HL-60 (cell line): ENCODE measurements around the gene ISOC1.

Experiments used
- DNase-seq, 2 experiments: peaks; one replicate each; pipeline ENCODE4 v3.0.0-alpha.2; 2010 to 2020; ENCODE audit warnings: low read depth in 1 of 2, low spot score in 1 of 2
- H3K27ac ChIP-seq: fragments of 250-450 bp; sonication (Bioruptor Pico); replicated peaks from 2 replicates; pipeline ENCODE4 v1.5.1; 2020; ENCODE audit warnings: mild to moderate bottlenecking, moderate library complexity
- H3K27me3 ChIP-seq: fragments of 250-450 bp; sonication (Bioruptor Pico); 2 replicates; pipeline ENCODE4 v1.5.1; 2021; ENCODE audit warnings: mild to moderate bottlenecking, moderate library complexity; ENCODE audit not compliant: insufficient read depth, poor library complexity, severe bottlenecking
- H3K4me3 ChIP-seq: replicated peaks from 2 replicates; pipeline ENCODE4 v1.5.1; 2011; ENCODE audit warnings: mild to moderate bottlenecking, control low read depth, low read length; ENCODE audit not compliant: insufficient read depth
- CTCF ChIP-seq: IDR thresholded peaks from one replicate; pipeline ENCODE4 v1.5.1; 2011; ENCODE audit warnings: low read length, control low read depth, inconsistent platforms; ENCODE audit not compliant: insufficient read depth
- GABPA ChIP-seq: IDR thresholded peaks from 2 replicates; pipeline ENCODE4 v1.6.1; 2012; ENCODE audit warnings: low read depth
- POLR2AphosphoS5 ChIP-seq: IDR thresholded peaks from 2 replicates; pipeline ENCODE4 v1.6.1; 2012; ENCODE audit warnings: low read depth
- REST ChIP-seq: IDR thresholded peaks from 2 replicates; pipeline ENCODE4 v1.6.1; 2012; ENCODE audit warnings: low read depth; ENCODE audit not compliant: insufficient replicate concordance
- SPI1 ChIP-seq: IDR thresholded peaks from 2 replicates; pipeline ENCODE4 v1.6.1; 2012; ENCODE audit warnings: low read depth, mild to moderate bottlenecking, borderline replicate concordance

ISOC1 gene

DNA sequence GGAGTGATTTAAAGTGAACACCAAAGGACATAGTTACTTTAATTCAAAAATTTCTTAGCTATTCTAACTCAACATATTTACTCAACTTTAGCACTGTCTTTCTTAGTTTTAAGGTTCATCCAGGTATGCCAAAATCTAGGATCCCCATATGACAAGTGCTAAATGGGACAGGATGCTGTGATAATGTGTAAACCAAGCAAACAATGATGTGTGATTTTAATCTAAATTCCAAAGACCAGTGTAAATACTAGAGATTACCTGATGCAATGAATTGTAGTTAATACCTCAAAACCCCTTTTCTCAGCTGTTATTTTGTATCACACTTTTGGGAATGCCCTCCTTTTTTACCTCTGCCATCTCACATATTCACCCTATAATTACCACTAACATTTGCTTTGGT, 26.8 kb upstream of the ISOC1 start:
- H3K27ac ChIP-seq: no peak overlapping the region

DNA sequence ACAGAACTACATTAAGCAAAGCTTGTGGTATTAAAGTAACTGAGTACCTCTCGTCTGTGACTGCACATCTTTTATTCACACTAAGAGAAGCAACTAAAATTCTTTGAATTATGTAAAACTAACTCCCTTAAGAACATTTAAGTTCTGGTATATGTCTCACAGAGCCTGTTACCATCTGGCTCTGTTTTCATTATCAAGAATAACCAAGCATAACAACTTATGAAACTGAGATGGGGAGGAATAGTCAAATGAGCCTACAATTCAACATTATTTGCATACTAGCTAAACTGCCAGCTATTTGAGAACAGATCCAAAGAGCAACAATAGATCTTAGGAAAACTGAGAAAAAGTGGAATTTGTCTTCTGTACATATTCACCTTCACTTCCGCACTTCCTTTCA, 25.3 kb upstream of the ISOC1 start:
- DNase-seq: no peak
- no peaks in the 10 kb centered on the region for H3K27me3 ChIP-seq
- TF ChIP-seq GABPA: no peak
- no peak for TF ChIP-seq SPI1
- TF ChIP-seq CTCF: no peak
- no peak for TF ChIP-seq REST
- no peak for TF ChIP-seq POLR2AphosphoS5
- no peak overlapping the region for H3K4me3 ChIP-seq
- no peak overlapping the region for H3K27ac ChIP-seq

More for the DNA sequence above, 26.8 kb upstream of the ISOC1 start:
- TF ChIP-seq SPI1 (no peak), CTCF (no peak), POLR2AphosphoS5 (no peak), REST (no peak), GABPA (no peak)
- DNase-seq: no peak
- H3K4me3 ChIP-seq: no peak overlapping the region
- no peaks in the 10 kb centered on the region for H3K27me3 ChIP-seq

- H3K27ac ChIP-seq: no peak overlapping the region
- no peak overlapping the region for H3K4me3 ChIP-seq
- H3K27me3 ChIP-seq: no peaks in the 10 kb centered on the region
- no peak for DNase-seq
- TF ChIP-seq POLR2AphosphoS5 (no peak), SPI1 (no peak), GABPA (no peak), CTCF (no peak), REST (no peak)
These were observed 21.4 kb upstream of the ISOC1 start for GRCh38 chr5:129073111-129073510.
